ENCODE measurements around the gene ZDHHC7. TPM values are rescaled to one million over a fixed set of nuclear protein-coding genes. Genes with fewer than 3 reads are reported as not detected.

Gene ZDHHC7
- total RNA-seq, 1 donor from 2014 or later, result 59.2 TPM

- Histone ChIP-seq H3K4me2 (ENCODE audit: low read length) (no peak overlapping the region), H3K4me3 (ENCODE audit: insufficient read depth, low read depth, low read length) (no peak overlapping the region), H3K27ac (ENCODE audit: low read depth, low read length) (no peak overlapping the region), H4K20me1 (ENCODE audit: insufficient read depth, low read length) (no peaks in the 10 kb centered on the region), H2AFZ (ENCODE audit: low read depth, low read length) (no peak overlapping the region), H3K4me1 (ENCODE audit: insufficient read depth, low read length) (peaks cover 10% of the 10 kb centered on the region), H3K36me3 (ENCODE audit: insufficient read depth, low read length) (peaks cover 7% of the 10 kb centered on the region), H3K9ac (ENCODE audit: low read length) (no peak overlapping the region), H3K27me3 (ENCODE audit: insufficient read depth, low read length) (no peaks in the 10 kb centered on the region), H3K79me2 (ENCODE audit: insufficient read depth, low read length) (no peaks in the 10 kb centered on the region), H3K9me3 (ENCODE audit: insufficient read depth, low read depth, low read length) (peaks cover 4% of the 10 kb centered on the region)
- H3K9me3 Mint-ChIP-seq (ENCODE audit: unreplicated experiment), result peaks cover 3% of the 10 kb centered on the region
- H3K4me3 Mint-ChIP-seq (ENCODE audit: unreplicated experiment), result no peak overlapping the region
- peaks cover 19% of the 10 kb centered on the region for H3K27me3 Mint-ChIP-seq (ENCODE audit: low read depth, unreplicated experiment)
- no peaks in the 10 kb centered on the region for H3K4me1 Mint-ChIP-seq (ENCODE audit: low read depth, unreplicated experiment)
- DNase-seq (ENCODE audit: low read depth), result peak; percentile 51
- no peak overlapping the region for H3K27ac Mint-ChIP-seq (ENCODE audit: unreplicated experiment)
- no peak for FAIRE-seq
- TF ChIP-seq CTCF (IDR thresholded peaks at IDR 0.05; ENCODE audit: insufficient read depth, low read depth, low read length), result peak; percentile 83
- TF ChIP-seq EZH2 (IDR thresholded peaks at IDR 0.05; ENCODE audit: insufficient read depth, low read length), result no peak
- H3K36me3 Mint-ChIP-seq (ENCODE audit: low read depth, unreplicated experiment), result peaks cover 6% of the 10 kb centered on the region
Observed at GRCh38 chr16:84970447-84971127, 40.7 kb downstream of the ZDHHC7 start.

DNA sequence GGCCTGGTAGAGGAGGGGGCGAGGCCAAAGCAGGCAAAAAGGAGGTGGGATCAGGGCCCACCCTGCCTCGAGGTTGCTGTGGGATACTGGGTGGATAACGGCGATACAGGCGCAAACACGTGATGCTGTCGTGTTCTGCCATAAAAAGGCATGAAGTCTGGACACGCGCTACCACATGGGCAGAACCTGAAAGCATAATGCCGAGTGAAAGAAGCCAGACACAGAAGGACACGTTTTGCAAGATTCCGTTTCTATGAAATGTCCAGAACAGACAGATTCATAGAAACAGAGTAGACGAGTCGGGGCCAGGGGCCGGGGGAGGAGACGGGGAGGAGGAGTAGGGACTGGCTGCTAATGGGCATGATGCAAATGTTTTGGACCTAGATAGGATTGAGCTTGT lies 43.5 kb downstream of the ZDHHC7 start:
- Mint-ChIP-seq H3K4me1 (ENCODE audit: low read depth, unreplicated experiment) (peaks cover 3% of the 10 kb centered on the region), H3K4me3 (ENCODE audit: unreplicated experiment) (no peak overlapping the region), H3K9me3 (ENCODE audit: unreplicated experiment) (peaks cover 3% of the 10 kb centered on the region), H3K27me3 (ENCODE audit: low read depth, unreplicated experiment) (peaks cover 28% of the 10 kb centered on the region), H3K27ac (ENCODE audit: unreplicated experiment) (no peak overlapping the region), H3K36me3 (ENCODE audit: low read depth, unreplicated experiment) (no peaks in the 10 kb centered on the region)
- Histone ChIP-seq H3K9ac (ENCODE audit: low read length) (no peak overlapping the region), H3K36me3 (ENCODE audit: insufficient read depth, low read length) (no peaks in the 10 kb centered on the region), H3K4me1 (ENCODE audit: insufficient read depth, low read length) (peaks cover 8% of the 10 kb centered on the region), H4K20me1 (ENCODE audit: insufficient read depth, low read length) (no peaks in the 10 kb centered on the region), H2AFZ (ENCODE audit: low read depth, low read length) (no peak overlapping the region), H3K27ac (ENCODE audit: low read depth, low read length) (no peak overlapping the region), H3K9me3 (ENCODE audit: insufficient read depth, low read depth, low read length) (peaks cover 5% of the 10 kb centered on the region), H3K27me3 (ENCODE audit: insufficient read depth, low read length) (peaks cover 3% of the 10 kb centered on the region), H3K4me2 (ENCODE audit: low read length) (no peak overlapping the region), H3K4me3 (ENCODE audit: insufficient read depth, low read depth, low read length) (no peak overlapping the region), H3K79me2 (ENCODE audit: insufficient read depth, low read length) (no peaks in the 10 kb centered on the region)
- TF ChIP-seq CTCF (IDR thresholded peaks at IDR 0.05; ENCODE audit: insufficient read depth, low read depth, low read length), result no peak
- no peak for TF ChIP-seq EZH2 (IDR thresholded peaks at IDR 0.05; ENCODE audit: insufficient read depth, low read length)
- DNase-seq (ENCODE audit: low read depth) (no peak), FAIRE-seq (no peak)

Data from astrocyte (in vitro differentiated cells and primary cell).